Islet precursor cell (in vitro differentiated cells): ENCODE data around the gene PTTG2.
"Not testable (repeated sequence)": the region's sequence is repeated elsewhere in the genome, so short reads cannot be mapped to it uniquely, and the experiment has no call there.

ENCODE experiments used
- DNase-seq: peaks from one replicate; pipeline ENCODE4 v3.0.0-alpha.2; 2018

The PTTG2 gene

DNA sequence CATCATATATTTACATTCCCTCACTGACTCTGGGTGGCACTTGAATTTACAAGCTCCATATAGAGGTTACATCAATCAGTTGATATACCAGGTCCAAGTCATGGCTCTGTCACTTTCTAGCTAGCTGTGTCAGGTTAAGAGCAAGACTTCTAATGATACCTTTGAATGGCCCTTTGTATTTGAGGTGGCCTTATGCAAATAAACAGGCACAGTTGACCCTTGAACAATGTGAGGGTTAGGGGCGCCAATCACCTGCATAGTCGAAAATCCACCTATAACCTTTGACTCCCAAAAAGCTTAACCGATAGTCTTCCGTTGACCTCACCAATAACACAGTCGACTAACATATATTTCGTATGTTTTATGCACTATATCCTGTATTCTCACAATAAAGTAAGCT lies 1.3 kb upstream of the PTTG2 start:
- DNase-seq, result no peak

GRCh38 chr4:37960679-37961450 lies 667 bp downstream of the PTTG2 start:
- no peak for DNase-seq

DNA sequence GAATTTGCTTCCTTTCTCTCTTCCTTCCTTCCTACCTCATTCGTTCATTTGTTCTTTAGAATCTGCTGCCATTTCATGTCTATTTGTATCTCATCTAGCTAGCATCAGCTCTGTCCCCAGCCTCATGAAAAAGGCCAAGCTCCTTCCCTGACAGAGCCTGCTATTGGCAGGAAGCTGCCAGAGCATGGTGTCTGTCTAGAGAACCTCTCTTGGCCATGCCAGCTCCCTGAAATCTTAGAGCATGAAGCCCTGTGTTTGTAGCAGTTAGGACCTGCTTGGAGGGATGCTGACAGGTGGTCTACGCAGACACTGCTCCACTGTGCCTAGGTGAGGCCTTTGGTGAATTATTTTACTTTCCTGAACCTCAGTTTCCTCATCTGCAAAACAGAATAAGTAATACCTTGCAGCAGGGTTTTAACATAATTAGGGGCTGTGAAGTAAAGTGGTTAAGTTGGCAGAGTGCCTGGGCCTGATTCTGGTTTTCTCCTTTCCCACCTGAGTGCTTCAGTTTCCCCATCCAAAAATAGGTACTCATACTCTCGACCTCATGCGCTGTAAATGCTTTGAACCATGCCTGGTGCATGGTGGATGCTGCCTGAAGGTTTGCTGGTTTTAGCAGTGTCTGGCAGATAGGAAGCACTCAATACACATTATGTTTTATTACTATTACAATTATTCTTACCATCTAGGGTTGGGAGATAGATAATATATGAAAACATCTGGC lies 4.7 kb downstream of the PTTG2 start:
- no peak for DNase-seq

- no peak for DNase-seq
These were observed 5.8 kb downstream of the PTTG2 start for GRCh38 chr4:37966044-37966443.

- no peak for DNase-seq
These were observed 7.5 kb downstream of the PTTG2 start for GRCh38 chr4:37967736-37968135.

GRCh38 chr4:37968747-37969146 lies 8.5 kb downstream of the PTTG2 start:
- no peak for DNase-seq

DNA sequence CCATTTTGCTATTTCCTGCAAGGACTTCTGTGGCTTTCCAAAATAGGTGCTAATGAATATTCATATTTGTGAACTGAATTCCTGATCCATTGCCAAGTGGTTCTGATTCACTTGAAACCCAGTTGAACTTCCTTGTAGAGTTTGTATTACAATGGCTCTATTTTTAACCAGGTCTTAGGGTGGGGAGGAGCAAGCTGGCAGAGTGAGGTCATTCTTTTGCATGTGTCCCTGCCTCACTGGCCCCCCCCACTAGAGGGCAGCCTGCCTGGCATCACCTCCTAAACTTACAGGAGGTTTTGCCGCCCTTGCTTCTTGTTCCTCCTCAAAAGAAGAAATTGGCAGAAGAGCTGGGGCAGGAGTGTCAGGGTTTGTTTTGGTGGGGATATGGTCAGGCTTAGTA lies 10.5 kb downstream of the PTTG2 start:
- no peak for DNase-seq

DNA sequence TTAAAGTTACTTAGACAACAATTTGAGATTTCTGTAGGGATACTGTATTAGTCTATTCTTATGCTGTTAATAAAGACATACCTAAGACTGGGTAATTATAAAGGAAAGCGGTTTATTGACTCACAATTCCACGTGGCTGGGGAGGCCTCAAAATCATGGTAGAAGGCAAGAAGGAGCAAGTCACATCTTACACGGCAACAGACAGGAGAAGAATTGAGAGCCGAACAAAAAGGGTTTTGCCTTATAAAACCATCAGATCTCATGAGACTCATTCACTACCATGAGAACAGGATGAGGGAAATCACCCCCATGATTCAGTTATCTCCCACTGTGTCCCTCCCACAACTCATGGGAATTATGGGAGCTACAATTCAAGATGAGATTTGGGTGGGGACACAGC lies 11.0 kb downstream of the PTTG2 start:
- DNase-seq, result no peak

- DNase-seq, result no peak
These were observed 13.2 kb downstream of the PTTG2 start for GRCh38 chr4:37973441-37973840.

DNA sequence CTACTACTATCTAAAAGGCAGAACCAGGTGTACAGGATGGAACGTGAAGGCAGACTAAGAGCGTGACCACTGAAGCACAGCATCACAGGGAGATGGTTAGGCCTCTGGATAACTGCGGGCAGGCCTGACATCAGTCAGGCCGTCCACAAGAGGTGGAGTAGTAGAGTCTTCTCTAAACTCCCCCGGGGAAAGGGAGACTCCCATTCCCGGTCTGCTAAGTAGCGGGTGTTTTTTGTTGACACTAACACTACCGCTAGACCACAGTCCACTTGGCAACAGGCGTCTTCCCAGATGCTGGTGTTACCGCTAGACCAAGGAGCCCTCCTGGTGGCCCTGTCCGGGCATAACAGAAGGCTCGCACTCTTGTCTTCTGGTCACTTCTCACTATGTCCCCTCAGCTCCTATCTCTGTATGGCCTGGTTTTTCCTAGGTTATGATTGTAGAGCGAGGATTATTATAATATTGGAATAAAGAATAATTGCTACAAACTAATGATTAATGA lies 15.2 kb downstream of the PTTG2 start:
- DNase-seq, result not testable (repeated sequence)

DNA sequence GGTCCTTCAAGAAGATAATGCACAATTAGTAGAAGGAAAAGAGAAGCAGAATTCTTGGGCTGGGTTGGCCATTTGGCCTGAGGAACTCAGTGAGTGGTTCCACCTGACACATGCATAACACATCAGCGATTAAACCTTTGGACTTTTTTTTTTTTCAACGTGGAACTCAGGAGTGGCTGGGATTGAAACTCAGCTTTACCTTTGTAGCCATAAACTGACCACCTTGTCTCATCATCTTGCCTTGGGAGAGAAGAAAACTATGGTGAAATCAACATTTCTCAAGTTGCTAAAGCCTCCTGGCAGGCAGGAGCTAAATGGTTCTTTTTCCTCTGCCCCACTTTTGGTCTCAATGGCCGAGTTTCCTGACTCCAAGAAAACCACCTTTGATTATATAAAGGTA lies 16.3 kb downstream of the PTTG2 start:
- DNase-seq, result no peak

DNA sequence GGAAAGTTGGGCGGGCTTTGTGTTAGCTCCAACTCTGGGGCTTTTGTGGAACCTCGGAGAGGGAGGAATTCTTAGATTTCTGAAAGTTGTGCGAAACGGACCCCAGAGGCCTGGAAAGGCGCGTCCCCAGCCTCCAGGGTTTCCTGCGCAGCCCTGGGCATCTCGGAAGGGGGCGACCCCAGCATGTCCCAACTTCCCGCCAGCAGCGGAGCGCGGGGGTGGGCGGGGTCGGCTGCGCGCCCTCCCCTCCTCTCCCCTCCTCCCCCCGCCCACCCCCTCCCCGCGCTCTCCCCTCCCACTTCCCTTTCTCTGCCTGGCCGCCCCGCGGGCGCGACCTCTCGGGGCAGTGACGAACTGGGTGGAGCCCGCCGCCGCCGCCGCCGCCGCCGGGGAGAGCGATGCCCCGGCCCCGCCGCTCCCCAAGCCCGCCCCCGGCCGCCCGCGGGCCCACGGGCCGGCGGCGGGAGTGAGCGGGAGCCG lies 16.8 kb downstream of the PTTG2 start:
- peak; percentile 91 for DNase-seq

- DNase-seq, result peak; percentile 73
These were observed 17.5 kb downstream of the PTTG2 start for GRCh38 chr4:37977471-37978247.

GRCh38 chr4:37978248-37978924 lies 18.2 kb downstream of the PTTG2 start:
- peak; percentile 69 for DNase-seq

GRCh38 chr4:37980246-37980645 lies 20.0 kb downstream of the PTTG2 start:
- DNase-seq, result no peak

DNA sequence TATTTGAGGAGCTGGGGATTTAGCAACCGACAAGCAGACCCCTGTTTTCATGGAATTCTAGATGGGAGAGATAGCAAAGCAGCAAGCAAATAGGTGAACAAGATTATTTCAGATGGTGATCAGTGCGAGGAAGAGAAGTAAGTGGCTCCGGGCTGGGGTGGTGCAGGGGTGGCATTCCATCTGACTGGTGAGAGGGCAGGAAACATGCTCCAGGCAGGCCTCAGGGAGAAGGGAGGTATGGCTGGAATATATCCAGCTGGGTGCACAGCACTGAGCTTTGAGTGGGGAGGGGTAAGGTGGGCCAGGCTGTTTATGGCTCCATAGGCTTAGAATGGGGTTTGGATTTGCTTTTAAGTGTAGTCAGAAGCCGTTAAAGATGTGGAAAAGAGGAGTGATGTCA lies 21.2 kb downstream of the PTTG2 start:
- DNase-seq, result peak; percentile 88

GRCh38 chr4:37981844-37982720 lies 21.9 kb downstream of the PTTG2 start:
- peak; percentile 66 for DNase-seq

- peak; percentile 51 for DNase-seq
These were observed 22.5 kb downstream of the PTTG2 start for GRCh38 chr4:37982736-37983135.

DNA sequence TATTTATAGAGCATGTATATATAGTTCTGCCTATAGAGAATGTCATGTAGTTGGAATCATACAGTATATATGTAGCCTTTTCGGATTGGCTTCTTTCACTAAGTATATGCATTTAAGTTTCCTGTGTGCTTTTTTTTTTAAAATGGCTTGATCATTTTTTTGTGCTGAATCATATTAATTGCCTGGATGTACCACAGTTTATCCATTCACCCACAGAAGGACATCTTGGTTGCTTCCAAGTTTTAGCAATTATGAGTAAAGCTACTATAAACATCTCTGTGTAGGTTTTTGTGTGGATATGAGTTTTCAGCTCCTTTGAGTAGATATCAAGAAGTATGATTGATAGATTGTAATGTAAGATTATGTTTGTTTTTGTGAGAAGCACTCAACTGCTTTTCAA lies 23.8 kb downstream of the PTTG2 start:
- DNase-seq, result no peak

- DNase-seq, result no peak
These were observed 25.6 kb downstream of the PTTG2 start for GRCh38 chr4:37985730-37986275.

- DNase-seq, result peak; percentile 85
These were observed 28.5 kb downstream of the PTTG2 start for GRCh38 chr4:37988670-37989069.
